H9 (cell line): Measurements from ENCODE around the gene PHAF1. TPM values are rescaled to one million over a fixed set of nuclear protein-coding genes. Genes with fewer than 3 reads are reported as not detected.

Experiments used
- DNase-seq: peaks from one replicate; pipeline ENCODE4 v3.0.0-alpha.2; 2017
- H2AFZ ChIP-seq: one replicate; pipeline ENCODE4 v1.6.1; 2013; ENCODE audit warnings: mild to moderate bottlenecking, low read length, control low read depth, moderate library complexity
- H2AK5ac ChIP-seq: 2 replicates; pipeline ENCODE4 v1.6.1; 2013; ENCODE audit warnings: low read length, control low read depth, mixed read lengths; ENCODE audit not compliant: insufficient read length
- H2BK120ac ChIP-seq: one replicate; pipeline ENCODE4 v1.6.1; 2013; ENCODE audit warnings: low read depth, mild to moderate bottlenecking, low read length, control low read depth, inconsistent platforms; ENCODE audit not compliant: poor library complexity, severe bottlenecking
- H2BK12ac ChIP-seq: 2 replicates; pipeline ENCODE4 v1.6.1; 2013; ENCODE audit warnings: low read length, control low read depth, mixed read lengths, low read depth; ENCODE audit not compliant: insufficient read length
- H2BK15ac ChIP-seq: 2 replicates; pipeline ENCODE4 v1.6.1; 2013; ENCODE audit warnings: low read depth, low read length, control low read depth
- H2BK20ac ChIP-seq: one replicate; pipeline ENCODE4 v1.6.1; 2013; ENCODE audit warnings: low read depth, mild to moderate bottlenecking, low read length, control low read depth, inconsistent platforms; ENCODE audit not compliant: poor library complexity, severe bottlenecking
- H2BK5ac ChIP-seq: 2 replicates; pipeline ENCODE4 v1.6.1; 2013; ENCODE audit warnings: low read length, control low read depth, mixed read lengths; ENCODE audit not compliant: insufficient read length
- H3K14ac ChIP-seq: 2 replicates; pipeline ENCODE4 v1.6.1; 2013; ENCODE audit warnings: low read length, control low read depth; ENCODE audit not compliant: insufficient read depth
- H3K18ac ChIP-seq: 2 replicates; pipeline ENCODE4 v1.6.1; 2013; ENCODE audit warnings: low read depth, mild to moderate bottlenecking, mixed read lengths, low read length, control low read depth; ENCODE audit not compliant: insufficient read length
- H3K23ac ChIP-seq: 2 replicates; pipeline ENCODE4 v1.6.1; 2013; ENCODE audit warnings: low read length, control low read depth, mixed read lengths, low read depth; ENCODE audit not compliant: insufficient read length
- H3K23me2 ChIP-seq: 2 replicates; pipeline ENCODE4 v1.6.1; 2013; ENCODE audit warnings: low read depth, mild to moderate bottlenecking, mixed read lengths, low read length, control low read depth; ENCODE audit not compliant: insufficient read length, poor library complexity, severe bottlenecking
- H3K27ac ChIP-seq: 2 replicates; pipeline ENCODE4 v1.5.1; 2013; ENCODE audit warnings: low read length, control low read depth, mixed read lengths, low read depth; ENCODE audit not compliant: insufficient read length
- H3K27me3 ChIP-seq: 2 replicates; pipeline ENCODE4 v1.6.1; 2013; ENCODE audit warnings: low read length, control low read depth, inconsistent platforms; ENCODE audit not compliant: insufficient read depth
- H3K4ac ChIP-seq: 2 replicates; pipeline ENCODE4 v1.6.1; 2013; ENCODE audit warnings: low read depth, mild to moderate bottlenecking, control low read depth, inconsistent platforms, low read length, moderate library complexity
- H3K4me1 ChIP-seq: 2 replicates; pipeline ENCODE4 v1.6.1; 2013; ENCODE audit warnings: low read length, control low read depth, inconsistent platforms; ENCODE audit not compliant: insufficient read depth
- H3K4me2 ChIP-seq: 2 replicates; pipeline ENCODE4 v1.6.1; 2013; ENCODE audit warnings: low read length, control low read depth, mixed read lengths; ENCODE audit not compliant: insufficient read length, insufficient read depth
- H3K56ac ChIP-seq: 2 replicates; pipeline ENCODE4 v1.6.1; 2013; ENCODE audit warnings: low read depth, mild to moderate bottlenecking, mixed read lengths, low read length, control low read depth; ENCODE audit not compliant: insufficient read length
- H3K79me1 ChIP-seq: 2 replicates; pipeline ENCODE4 v1.6.1; 2013; ENCODE audit warnings: low read depth, mild to moderate bottlenecking, moderate library complexity, low read length, control low read depth, inconsistent platforms; ENCODE audit not compliant: insufficient read depth, poor library complexity, severe bottlenecking
- H3K79me2 ChIP-seq: 2 replicates; pipeline ENCODE4 v1.6.1; 2013; ENCODE audit warnings: low read length, control low read depth, inconsistent platforms; ENCODE audit not compliant: insufficient read depth
- H3K9ac ChIP-seq: 2 replicates; pipeline ENCODE4 v1.6.1; 2013; ENCODE audit warnings: low read length, control low read depth, mixed read lengths; ENCODE audit not compliant: insufficient read length; ENCODE audit errors: extremely low read depth
- H3K9me3 ChIP-seq: one replicate; pipeline ENCODE4 v1.6.1; 2013; ENCODE audit warnings: low read depth, low read length, inconsistent platforms; ENCODE audit not compliant: control insufficient read depth
- H3T11ph ChIP-seq: one replicate; pipeline ENCODE4 v1.6.1; 2013; ENCODE audit warnings: mild to moderate bottlenecking, low read length, control low read depth, inconsistent platforms
- H4K20me1 ChIP-seq: one replicate; pipeline ENCODE4 v1.6.1; 2013; ENCODE audit not compliant: control insufficient read depth, insufficient read length, insufficient read depth
- H4K5ac ChIP-seq: 2 replicates; pipeline ENCODE4 v1.6.1; 2013; ENCODE audit warnings: low read depth, mild to moderate bottlenecking, mixed read lengths, low read length, control low read depth; ENCODE audit not compliant: insufficient read length
- H4K8ac ChIP-seq: replicated peaks from 2 replicates; pipeline ENCODE4 v1.6.1; 2013; ENCODE audit warnings: low read length, control low read depth, mixed read lengths, low read depth; ENCODE audit not compliant: insufficient read length
- H4K91ac ChIP-seq: 2 replicates; pipeline ENCODE4 v1.6.1; 2013; ENCODE audit warnings: low read depth, mild to moderate bottlenecking, moderate library complexity, mixed read lengths, low read length, control low read depth; ENCODE audit not compliant: insufficient read length
- H3K27ac Mint-ChIP-seq, 3 experiments: 2 replicates in 2 of 3; 3 replicates in 1 of 3; pipeline ENCODE4 v1.8.0; 2020 to 2021; ENCODE audit warnings: mixed read lengths in 3 of 3, mild to moderate bottlenecking in 1 of 3, moderate library complexity in 1 of 3
- H3K27me3 Mint-ChIP-seq: 2 replicates; pipeline ENCODE4 v1.8.0; 2021; ENCODE audit warnings: low read depth, mild to moderate bottlenecking, moderate library complexity, mixed read lengths
- H3K36me3 Mint-ChIP-seq, 3 experiments: 2 replicates in 2 of 3; 3 replicates in 1 of 3; pipeline ENCODE4 v1.8.0; 2020 to 2021; ENCODE audit warnings: low read depth in 3 of 3, mixed read lengths in 3 of 3; ENCODE audit not compliant: insufficient read depth in 1 of 3
- H3K4me1 Mint-ChIP-seq, 2 experiments: 2 replicates each; pipeline ENCODE4 v1.8.0; 2020; ENCODE audit warnings: mixed read lengths in 2 of 2
- H3K4me3 Mint-ChIP-seq, 2 experiments: 2 replicates in 1 of 2; 3 replicates in 1 of 2; pipeline ENCODE4 v1.8.0; 2020 to 2021; ENCODE audit warnings: mild to moderate bottlenecking in 2 of 2, mixed read lengths in 2 of 2, moderate library complexity in 1 of 2
- H3K9me3 Mint-ChIP-seq, 2 experiments: 2 replicates in 1 of 2; 3 replicates in 1 of 2; pipeline ENCODE4 v1.8.0; 2020; ENCODE audit warnings: mild to moderate bottlenecking in 2 of 2, mixed read lengths in 2 of 2, moderate library complexity in 1 of 2
- CTCF ChIP-seq: fragments of 200-600 bp; sonication (generic); conservative IDR thresholded peaks from 3 replicates; pipeline ENCODE4 v1.8.0; 2021; ENCODE audit warnings: antibody characterized with exemption, mild to moderate bottlenecking
- WGBS: extraction: QIAGEN DNeasy Blood & Tissue Kit; methylation state at CpG from one replicate; pipeline ENCODE4 v1.1.7; 2013; ENCODE audit warnings: missing lambda C conversion rate, low lambda C conversion rate, mixed read lengths; ENCODE audit not compliant: insufficient read length; ENCODE audit errors: extremely low coverage; 5-methylcytosine and 5-hydroxymethylcytosine counted together
- total RNA-seq: library from RNA; stranded (reverse); gene quantifications from 2 replicates; pipeline ENCODE4 v1.2.1, GENCODE V29; 2021

Gene PHAF1
- total RNA-seq, 1 experiment from 2014 or later: 18.8 TPM

- Mint-ChIP-seq H3K27me3 (no peaks in the 10 kb centered on the region), H3K9me3 (no peaks in the 10 kb centered on the region), H3K36me3 (peaks cover 0 to 16% (median 3%) of the 10 kb centered on the region in 3 experiments; a peak in 5 of 7 replicates), H3K27ac (no peak overlapping the region), H3K4me3 (no peak overlapping the region), H3K4me1 (peaks cover 2 to 6% of the 10 kb centered on the region in 2 experiments; a peak in 3 of 4 replicates)
- Histone ChIP-seq H3K27ac (no peak overlapping the region), H4K20me1 (no peaks in the 10 kb centered on the region), H3K14ac (no peak overlapping the region), H2BK5ac (no peak overlapping the region), H3K56ac (no peak overlapping the region), H3K4ac (no peak overlapping the region), H2AK5ac (no peak overlapping the region), H4K8ac (no peak overlapping the region), H3K23ac (no peak overlapping the region), H3K79me2 (no peaks in the 10 kb centered on the region), H3K4me1 (no peaks in the 10 kb centered on the region), H3T11ph (no peak overlapping the region), H2BK20ac (no peak overlapping the region), H2AFZ (no peak overlapping the region), H3K79me1 (no peaks in the 10 kb centered on the region), H3K9me3 (no peaks in the 10 kb centered on the region), H3K27me3 (no peaks in the 10 kb centered on the region), H2BK12ac (no peak overlapping the region), H4K5ac (no peak overlapping the region), H4K91ac (no peak overlapping the region), H2BK15ac (no peak overlapping the region), H3K18ac (no peak overlapping the region), H2BK120ac (no peak overlapping the region), H3K9ac (no peak overlapping the region), H3K4me2 (no peak overlapping the region), H3K23me2 (no peaks in the 10 kb centered on the region)
- TF ChIP-seq CTCF: no peak
- DNase-seq: no peak
- WGBS: no CpG with 5 or more reads among the region's 1 CpG
Observed at GRCh38 chr16:67087291-67087690, 22.4 kb upstream of the PHAF1 start.
